HUES48 (cell line): ENCODE results near the gene LRRK1.

Source experiments
- H3K27ac ChIP-seq: one replicate; pipeline ENCODE4 v1.7.0; 2013; ENCODE audit warnings: low read depth, low read length, inconsistent platforms
- H3K27me3 ChIP-seq: 2 replicates; pipeline ENCODE4 v1.6.1; 2013; ENCODE audit warnings: mild to moderate bottlenecking, low read length; ENCODE audit not compliant: control insufficient read depth, insufficient read depth
- H3K36me3 ChIP-seq: 2 replicates; pipeline ENCODE4 v1.6.1; 2013; ENCODE audit warnings: low read length; ENCODE audit not compliant: control insufficient read depth, insufficient read depth
- H3K4me1 ChIP-seq: 2 replicates; pipeline ENCODE4 v1.6.1; 2013; ENCODE audit warnings: mild to moderate bottlenecking, low read length; ENCODE audit not compliant: control insufficient read depth, insufficient read depth
- H3K4me3 ChIP-seq: 2 replicates; pipeline ENCODE4 v1.5.1; 2013; ENCODE audit warnings: mild to moderate bottlenecking, low read depth, low read length
- H3K9ac ChIP-seq: 2 replicates; pipeline ENCODE4 v1.6.1; 2013; ENCODE audit warnings: mild to moderate bottlenecking, low read depth, low read length, moderate library complexity
- H3K9me3 ChIP-seq: 2 replicates; pipeline ENCODE4 v1.6.1; 2013; ENCODE audit warnings: low read length; ENCODE audit not compliant: control insufficient read depth, insufficient read depth

Gene LRRK1

DNA sequence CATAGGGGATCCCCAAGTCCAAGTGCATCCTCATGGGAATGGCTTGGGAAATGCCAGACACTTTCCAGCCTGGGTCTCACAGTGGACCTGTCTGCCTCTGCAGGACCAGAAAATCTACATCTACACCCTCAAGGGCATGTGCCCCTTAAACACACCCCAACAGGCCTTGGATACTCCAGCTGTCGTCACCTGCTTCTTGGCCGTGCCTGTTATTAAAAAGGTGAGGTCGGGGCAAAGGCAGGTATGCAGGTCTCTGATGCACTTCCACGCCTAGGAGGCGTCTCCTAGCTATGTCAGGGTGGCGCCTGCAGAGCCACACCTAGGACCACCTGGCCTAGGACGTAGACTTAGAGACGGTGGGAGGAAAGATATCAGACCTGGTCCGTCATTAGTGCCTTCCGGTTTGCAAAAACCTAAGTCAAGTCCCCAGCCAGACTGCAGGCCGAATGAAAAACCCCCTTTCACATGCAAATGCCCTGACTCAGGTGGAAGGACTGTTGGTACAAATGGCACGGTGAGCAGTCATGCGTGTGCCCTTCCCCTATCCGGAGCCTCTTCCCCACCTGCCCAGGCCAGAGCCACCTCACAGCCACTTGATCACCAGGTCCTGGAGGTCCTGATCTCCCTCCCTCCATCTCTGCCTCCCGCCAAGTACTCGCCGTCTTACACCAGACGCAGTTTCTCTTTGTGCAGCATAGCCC, 143.5 kb downstream of the LRRK1 start:
- peaks cover 21% of the 10 kb centered on the region for H3K4me1 ChIP-seq
- H3K9me3 ChIP-seq: peaks cover 3% of the 10 kb centered on the region; the same call in 1 of the 2 replicates
- no peak overlapping the region for H3K9ac ChIP-seq
- no peaks in the 10 kb centered on the region for H3K27me3 ChIP-seq
- H3K27ac ChIP-seq: peak overlapping the region; percentile 40
- H3K4me3 ChIP-seq: no peak overlapping the region
- no peaks in the 10 kb centered on the region for H3K36me3 ChIP-seq

DNA sequence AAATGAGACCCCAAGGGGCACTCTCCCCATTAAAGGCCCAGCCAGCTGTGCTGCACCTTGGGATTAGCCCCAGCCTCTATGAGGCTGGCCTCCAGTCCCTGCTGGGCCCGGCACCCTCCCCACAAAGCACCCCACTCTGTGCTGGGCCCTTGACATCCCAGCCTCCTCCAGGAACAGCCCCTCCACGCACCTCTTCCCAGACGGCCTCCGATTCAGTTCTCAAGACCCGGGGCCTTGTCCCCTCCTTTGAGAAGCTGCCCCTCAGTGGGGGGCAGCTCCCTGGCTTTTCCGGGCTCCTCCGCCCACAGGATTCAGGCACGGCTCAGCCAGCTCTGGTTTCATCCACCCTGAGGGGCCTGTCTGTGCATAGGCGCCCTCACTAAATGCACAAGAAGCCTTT, 144.1 kb downstream of the LRRK1 start:
- Histone ChIP-seq H3K9ac (no peak overlapping the region), H3K27me3 (no peaks in the 10 kb centered on the region), H3K4me3 (no peak overlapping the region), H3K36me3 (no peaks in the 10 kb centered on the region), H3K27ac (peak overlapping the region; percentile 40), H3K9me3 (peaks cover 3% of the 10 kb centered on the region; the same call in 1 of the 2 replicates), H3K4me1 (peaks cover 27% of the 10 kb centered on the region)

- Histone ChIP-seq H3K9ac (no peak overlapping the region), H3K27ac (no peak overlapping the region), H3K4me3 (no peak overlapping the region), H3K4me1 (peaks cover 35% of the 10 kb centered on the region), H3K36me3 (no peaks in the 10 kb centered on the region), H3K9me3 (peaks cover 3% of the 10 kb centered on the region; the same call in 1 of the 2 replicates), H3K27me3 (no peaks in the 10 kb centered on the region)
Observed at GRCh38 chr15:101063891-101064794, 145.0 kb downstream of the LRRK1 start.

- no peak overlapping the region for H3K27ac ChIP-seq
- H3K4me1 ChIP-seq: peaks cover 44% of the 10 kb centered on the region
- no peaks in the 10 kb centered on the region for H3K27me3 ChIP-seq
- no peaks in the 10 kb centered on the region for H3K36me3 ChIP-seq
- no peak overlapping the region for H3K9ac ChIP-seq
- no peaks in the 10 kb centered on the region for H3K9me3 ChIP-seq
- H3K4me3 ChIP-seq: no peak overlapping the region
Observed at GRCh38 chr15:101064795-101065569, 145.8 kb downstream of the LRRK1 start.

GRCh38 chr15:101065570-101066221, 146.5 kb downstream of the LRRK1 start:
- Histone ChIP-seq H3K4me1 (peaks cover 51% of the 10 kb centered on the region), H3K27ac (no peak overlapping the region), H3K27me3 (no peaks in the 10 kb centered on the region), H3K4me3 (no peak overlapping the region), H3K36me3 (no peaks in the 10 kb centered on the region), H3K9me3 (no peaks in the 10 kb centered on the region), H3K9ac (no peak overlapping the region)

DNA sequence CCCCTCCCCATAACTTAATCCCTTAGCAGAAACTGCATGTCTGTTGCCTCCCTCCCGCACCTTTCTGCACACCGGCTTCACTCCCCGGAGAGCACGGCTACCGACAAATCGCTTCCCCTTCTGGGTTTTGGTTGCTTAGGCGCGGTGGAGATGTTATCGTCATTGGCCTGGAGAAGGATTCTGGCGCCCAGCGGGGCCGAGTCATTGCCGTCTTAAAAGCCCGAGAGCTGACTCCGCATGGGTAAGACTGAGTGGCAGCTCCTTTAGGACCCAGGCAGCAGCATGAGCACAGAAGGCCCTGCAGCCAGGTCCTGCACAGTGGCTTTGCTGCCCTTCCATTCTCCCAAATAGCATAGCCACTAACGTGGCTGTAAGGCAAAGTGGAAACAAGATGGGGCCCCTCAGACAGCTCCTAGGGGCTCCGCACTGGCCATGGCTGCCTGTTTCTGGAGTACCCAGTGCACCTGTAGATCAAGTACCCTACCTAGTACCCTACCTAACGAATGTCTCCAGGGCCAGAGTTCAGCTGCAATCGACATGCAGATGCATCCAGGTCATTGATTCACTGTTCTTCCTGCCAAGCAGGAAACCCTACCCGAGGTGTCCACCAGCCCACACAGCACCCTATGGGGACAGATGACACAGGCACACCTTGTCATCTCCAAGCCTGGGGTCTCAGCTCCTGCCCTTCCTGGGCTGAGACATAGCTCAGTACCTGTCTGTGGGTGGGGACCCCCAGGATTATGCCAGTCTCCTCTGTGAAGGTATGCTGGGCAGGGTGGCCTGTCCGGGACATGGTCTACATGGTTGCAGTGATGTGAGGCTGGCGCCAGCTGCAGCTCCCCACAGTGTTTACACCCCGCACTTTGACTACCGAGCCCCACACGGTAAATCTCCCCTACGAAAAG, 147.6 kb downstream of the LRRK1 start:
- no peak overlapping the region for H3K4me3 ChIP-seq
- H3K9me3 ChIP-seq: no peaks in the 10 kb centered on the region
- no peak overlapping the region for H3K27ac ChIP-seq
- no peak overlapping the region for H3K9ac ChIP-seq
- no peaks in the 10 kb centered on the region for H3K27me3 ChIP-seq
- peaks cover 55% of the 10 kb centered on the region for H3K4me1 ChIP-seq
- no peaks in the 10 kb centered on the region for H3K36me3 ChIP-seq

DNA sequence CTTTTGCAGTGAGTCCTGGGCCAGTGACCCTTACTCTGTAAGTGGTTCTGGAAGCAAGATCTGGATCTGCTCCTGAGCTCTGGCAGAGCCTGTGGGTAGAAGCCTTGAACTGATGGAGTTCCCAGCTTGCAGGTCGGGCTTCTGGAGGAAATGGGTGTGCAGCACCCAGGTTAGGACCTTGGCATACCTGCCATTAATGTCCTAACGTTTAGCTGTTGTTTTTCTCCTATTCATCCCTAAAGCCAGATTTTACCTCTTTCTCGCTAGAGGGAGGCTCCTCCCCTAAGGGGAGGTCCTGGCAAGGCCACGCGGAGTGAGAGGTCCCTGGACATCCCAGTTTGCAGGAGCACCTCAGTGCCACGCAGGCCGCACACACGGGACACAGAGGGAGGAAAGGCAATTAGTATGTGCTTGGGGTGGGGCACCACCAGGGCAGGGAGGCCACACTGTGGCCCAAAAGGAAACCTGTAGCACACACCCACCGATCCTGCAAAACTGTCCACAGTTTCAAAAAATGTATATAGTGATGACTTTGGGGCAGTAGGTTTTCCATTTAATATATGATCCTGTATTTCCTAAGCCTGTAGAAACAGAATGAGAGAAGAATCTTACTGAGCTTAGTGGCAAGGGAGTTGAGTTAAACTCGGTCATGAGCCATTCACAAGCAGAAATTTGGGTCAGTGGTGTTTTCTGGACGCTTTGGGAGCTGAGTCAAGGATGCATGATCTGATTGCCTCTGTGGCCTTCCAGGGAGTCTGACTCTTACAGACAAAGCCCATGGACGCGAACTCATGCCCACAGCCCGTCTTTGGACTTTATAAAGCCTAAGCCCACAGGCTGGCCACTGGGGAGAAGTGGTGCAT, 148.7 kb downstream of the LRRK1 start:
- H3K9me3 ChIP-seq: no peaks in the 10 kb centered on the region
- peaks cover 49% of the 10 kb centered on the region for H3K4me1 ChIP-seq
- no peaks in the 10 kb centered on the region for H3K27me3 ChIP-seq
- no peaks in the 10 kb centered on the region for H3K36me3 ChIP-seq
- peak overlapping the region; percentile 99 for H3K27ac ChIP-seq
- H3K9ac ChIP-seq: peak overlapping the region; percentile 51
- H3K4me3 ChIP-seq: no peak overlapping the region

GRCh38 chr15:101068523-101068960, 149.4 kb downstream of the LRRK1 start:
- Histone ChIP-seq H3K4me3 (no peak overlapping the region; the same call in 1 of the 2 replicates), H3K27me3 (no peaks in the 10 kb centered on the region), H3K9me3 (peaks cover 2% of the 10 kb centered on the region; the same call in 1 of the 2 replicates), H3K36me3 (no peaks in the 10 kb centered on the region), H3K4me1 (peaks cover 44% of the 10 kb centered on the region), H3K9ac (peak overlapping the region; percentile 51), H3K27ac (peak overlapping the region; percentile 99)

- Histone ChIP-seq H3K36me3 (no peaks in the 10 kb centered on the region), H3K4me3 (no peak overlapping the region; the same call in 1 of the 2 replicates), H3K27me3 (no peaks in the 10 kb centered on the region), H3K4me1 (peaks cover 42% of the 10 kb centered on the region), H3K9ac (peak overlapping the region; percentile 51), H3K9me3 (peaks cover 3% of the 10 kb centered on the region; the same call in 1 of the 2 replicates), H3K27ac (peak overlapping the region; percentile 99)
Observed at GRCh38 chr15:101068961-101069653, 149.9 kb downstream of the LRRK1 start.
